ENCODE data around the gene ASAP2.

Gene ASAP2

GRCh38 chr2:9269695-9270360 lies 63.2 kb downstream of the ASAP2 start:
- TF ChIP-seq, protein P1, sequence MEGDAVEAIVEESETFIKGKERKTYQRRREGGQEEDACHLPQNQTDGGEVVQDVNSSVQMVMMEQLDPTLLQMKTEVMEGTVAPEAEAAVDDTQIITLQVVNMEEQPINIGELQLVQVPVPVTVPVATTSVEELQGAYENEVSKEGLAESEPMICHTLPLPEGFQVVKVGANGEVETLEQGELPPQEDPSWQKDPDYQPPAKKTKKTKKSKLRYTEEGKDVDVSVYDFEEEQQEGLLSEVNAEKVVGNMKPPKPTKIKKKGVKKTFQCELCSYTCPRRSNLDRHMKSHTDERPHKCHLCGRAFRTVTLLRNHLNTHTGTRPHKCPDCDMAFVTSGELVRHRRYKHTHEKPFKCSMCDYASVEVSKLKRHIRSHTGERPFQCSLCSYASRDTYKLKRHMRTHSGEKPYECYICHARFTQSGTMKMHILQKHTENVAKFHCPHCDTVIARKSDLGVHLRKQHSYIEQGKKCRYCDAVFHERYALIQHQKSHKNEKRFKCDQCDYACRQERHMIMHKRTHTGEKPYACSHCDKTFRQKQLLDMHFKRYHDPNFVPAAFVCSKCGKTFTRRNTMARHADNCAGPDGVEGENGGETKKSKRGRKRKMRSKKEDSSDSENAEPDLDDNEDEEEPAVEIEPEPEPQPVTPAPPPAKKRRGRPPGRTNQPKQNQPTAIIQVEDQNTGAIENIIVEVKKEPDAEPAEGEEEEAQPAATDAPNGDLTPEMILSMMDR (IDR thresholded peaks at IDR 0.05; ENCODE audit: extremely low read depth, insufficient read depth, missing control alignments), result no peak
- DNase-seq (ENCODE audit: low spot score), result no peak
- in situ Hi-C loops (cut with MboI; ENCODE audit: low pct_unique_long_range_greater_than_20kb, low sequenced_read_pairs, unreplicated experiment), result no loop called here

DNA sequence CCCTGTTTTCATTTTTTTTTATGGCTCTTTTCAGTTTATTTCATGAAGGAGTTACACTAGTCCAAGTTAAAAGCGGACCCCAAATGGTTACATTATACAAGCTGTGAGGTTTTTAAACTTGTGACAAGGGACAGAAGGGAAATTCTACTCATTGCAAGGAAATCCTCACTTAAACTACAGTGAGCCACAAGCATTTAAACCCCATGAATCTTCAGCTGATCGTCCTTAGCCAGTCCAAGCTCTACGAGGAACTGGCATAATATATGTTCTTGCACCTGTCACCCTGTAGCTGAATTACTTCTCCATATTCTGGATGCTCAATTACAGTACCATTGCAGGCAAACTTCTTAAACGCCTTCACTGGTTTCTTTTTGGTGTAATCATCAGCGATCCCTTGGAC lies 64.5 kb downstream of the ASAP2 start:
- TF ChIP-seq, protein P1 (IDR thresholded peaks at IDR 0.05; ENCODE audit: extremely low read depth, insufficient read depth, missing control alignments), result no peak
- DNase-seq (ENCODE audit: low spot score), result no peak
- in situ Hi-C loops (cut with MboI; ENCODE audit: low pct_unique_long_range_greater_than_20kb, low sequenced_read_pairs, unreplicated experiment), result no loop called here

GRCh38 chr2:9271691-9272090 lies 65.1 kb downstream of the ASAP2 start:
- TF ChIP-seq, protein P1 (IDR thresholded peaks at IDR 0.05; ENCODE audit: extremely low read depth, insufficient read depth, missing control alignments), result no peak
- in situ Hi-C loops (cut with MboI; ENCODE audit: low pct_unique_long_range_greater_than_20kb, low sequenced_read_pairs, unreplicated experiment), result no loop called here
- no peak for DNase-seq (ENCODE audit: low spot score)

DNA sequence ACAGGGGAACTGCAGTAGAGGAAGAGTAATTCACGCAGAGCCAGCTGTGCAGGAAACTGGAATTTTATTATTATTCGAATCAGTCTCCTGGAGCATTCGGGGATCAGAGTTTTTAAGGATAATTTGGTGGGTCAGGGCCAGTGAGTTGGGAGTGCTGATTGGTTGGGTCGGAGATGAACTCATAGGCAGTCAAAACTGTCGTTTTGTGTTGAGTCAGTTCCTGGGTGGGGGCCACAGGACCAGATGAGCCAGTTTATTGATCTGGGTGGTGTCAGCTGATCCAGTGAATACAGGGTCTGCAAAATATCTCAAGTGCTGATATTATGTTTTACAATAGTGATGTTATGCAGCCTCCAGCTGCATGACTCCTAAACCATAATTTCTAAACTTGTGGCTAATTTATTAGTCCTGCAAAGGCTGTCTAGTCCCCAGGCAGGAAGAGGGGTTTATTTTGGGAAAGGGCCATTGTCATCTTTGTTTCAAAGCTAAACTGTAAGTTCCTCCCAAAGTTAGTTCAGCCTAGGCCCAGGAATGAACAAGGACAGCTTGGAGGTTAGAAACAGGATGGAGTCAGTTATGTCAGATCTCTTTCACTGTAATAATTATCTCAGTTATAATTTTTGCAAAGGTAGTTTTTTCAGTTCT lies 67.0 kb downstream of the ASAP2 start:
- in situ Hi-C loops (cut with MboI; ENCODE audit: low pct_unique_long_range_greater_than_20kb, low sequenced_read_pairs, unreplicated experiment), result no loop called here
- TF ChIP-seq, protein P1 (IDR thresholded peaks at IDR 0.05; ENCODE audit: extremely low read depth, insufficient read depth, missing control alignments), result no peak
- DNase-seq (ENCODE audit: low spot score), result no peak

DNA sequence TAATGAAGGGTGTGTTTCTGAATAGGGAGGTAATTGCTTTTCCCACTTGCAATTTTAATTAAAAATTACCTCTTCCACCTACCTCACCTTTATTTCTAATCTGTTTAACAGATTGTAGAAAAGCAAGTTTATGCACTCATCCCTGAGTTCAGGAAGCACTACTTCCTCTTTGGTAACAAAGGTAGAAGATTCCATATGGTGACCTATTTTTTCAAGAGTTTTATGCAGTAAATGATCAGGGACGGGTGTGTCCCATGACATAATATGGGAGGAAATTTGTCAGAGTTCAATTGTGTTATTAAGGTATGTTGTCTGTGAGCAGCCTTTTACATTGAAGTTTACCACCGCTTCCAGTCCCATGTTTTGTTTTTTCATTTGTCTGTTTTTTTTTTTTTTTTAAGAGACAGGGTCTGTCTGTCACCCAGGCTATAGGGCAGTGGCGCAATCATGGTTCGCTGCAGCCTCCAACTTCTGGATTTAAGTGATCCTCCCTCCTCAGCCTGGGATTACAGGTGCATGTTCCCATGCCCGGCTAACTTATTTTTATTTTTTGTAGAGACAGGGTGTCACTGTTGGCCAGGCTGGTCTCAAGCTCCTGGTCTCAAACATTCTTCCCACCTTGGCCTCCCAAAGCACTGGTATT lies 68.2 kb downstream of the ASAP2 start:
- TF ChIP-seq, protein P1 (IDR thresholded peaks at IDR 0.05; ENCODE audit: extremely low read depth, insufficient read depth, missing control alignments), result no peak

GRCh38 chr2:9275399-9275798 lies 68.8 kb downstream of the ASAP2 start:
- in situ Hi-C loops (cut with MboI; ENCODE audit: low pct_unique_long_range_greater_than_20kb, low sequenced_read_pairs, unreplicated experiment), result no loop called here
- no peak for DNase-seq (ENCODE audit: low spot score)
- TF ChIP-seq, protein P1 (IDR thresholded peaks at IDR 0.05; ENCODE audit: extremely low read depth, insufficient read depth, missing control alignments), result no peak

More for the DNA sequence above, 68.2 kb downstream of the ASAP2 start:
- no peak for DNase-seq (ENCODE audit: low spot score)
- in situ Hi-C loops (cut with MboI; ENCODE audit: low pct_unique_long_range_greater_than_20kb, low sequenced_read_pairs, unreplicated experiment), result no loop called here

All from GM13977 (cell line).